Measurements from ENCODE around the gene MSI2.

Gene MSI2

DNA sequence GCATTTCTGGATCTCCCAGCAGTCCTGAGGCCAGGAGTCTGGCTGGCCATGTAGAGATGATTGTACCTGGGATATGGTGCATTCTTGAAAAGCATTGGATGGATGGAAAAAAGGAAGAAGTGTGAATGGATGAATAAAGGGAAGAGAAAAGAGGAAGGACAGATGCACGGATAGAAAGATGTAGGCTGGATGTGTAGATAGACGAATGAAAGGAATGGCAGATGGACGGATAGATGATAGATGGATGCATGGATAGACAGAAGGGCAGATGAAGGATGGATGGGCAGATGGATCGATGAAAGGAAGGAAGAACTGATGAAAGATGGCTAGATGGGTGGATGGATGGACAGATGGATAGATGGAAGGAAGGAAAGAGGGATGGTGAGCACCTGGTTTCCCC, 210.9 kb downstream of the MSI2 start:
- DNase-seq = no peak

GRCh38 chr17:57467801-57468200, 211.5 kb downstream of the MSI2 start:
- no peak for DNase-seq

DNA sequence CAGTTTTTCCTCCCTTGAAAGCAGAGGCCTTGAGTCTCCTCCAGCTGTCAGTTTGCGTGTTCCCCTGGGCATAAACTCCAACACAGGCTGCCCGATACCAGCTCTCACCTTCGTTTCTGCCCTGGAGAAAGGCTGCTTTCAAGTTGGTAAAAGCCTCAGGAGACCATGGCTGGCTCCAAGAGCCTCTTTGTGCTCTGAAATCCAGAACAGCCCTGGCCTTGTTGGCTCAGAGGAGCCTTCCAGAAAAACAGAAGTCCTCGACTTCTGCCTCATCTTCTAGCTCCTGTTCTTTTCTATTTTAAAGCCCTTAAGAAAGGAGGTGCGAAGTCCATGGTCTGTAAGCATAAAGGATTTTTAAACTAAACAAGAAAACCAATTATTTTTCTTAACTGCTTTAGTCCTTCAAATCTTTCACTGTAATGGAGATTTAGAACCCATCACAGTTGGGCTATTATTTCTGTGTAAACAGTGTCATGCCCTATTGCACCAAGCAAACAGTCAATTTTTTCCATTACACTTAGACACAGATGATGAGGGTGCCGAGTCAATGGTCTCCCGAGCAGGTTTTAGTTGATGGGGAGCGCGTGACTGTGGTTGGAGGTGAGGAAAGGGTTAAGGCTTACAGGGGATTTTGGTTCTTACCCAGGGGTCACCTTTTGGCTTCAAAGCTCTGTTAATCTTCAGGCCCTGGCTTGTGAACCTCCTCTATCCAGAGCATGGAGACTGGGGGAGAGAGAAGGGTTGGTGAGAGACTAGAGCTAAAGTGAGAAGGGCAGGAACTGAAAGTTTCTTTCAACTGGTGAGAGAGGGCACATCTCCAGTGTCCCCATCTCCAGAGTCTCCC, 212.8 kb downstream of the MSI2 start:
- DNase-seq = no peak

GRCh38 chr17:57470906-57471305, 214.6 kb downstream of the MSI2 start:
- DNase-seq = no peak

GRCh38 chr17:57471868-57472368, 215.6 kb downstream of the MSI2 start:
- no peak for DNase-seq

- DNase-seq = no peak
Observed at GRCh38 chr17:57475796-57476195, 219.5 kb downstream of the MSI2 start.

DNA sequence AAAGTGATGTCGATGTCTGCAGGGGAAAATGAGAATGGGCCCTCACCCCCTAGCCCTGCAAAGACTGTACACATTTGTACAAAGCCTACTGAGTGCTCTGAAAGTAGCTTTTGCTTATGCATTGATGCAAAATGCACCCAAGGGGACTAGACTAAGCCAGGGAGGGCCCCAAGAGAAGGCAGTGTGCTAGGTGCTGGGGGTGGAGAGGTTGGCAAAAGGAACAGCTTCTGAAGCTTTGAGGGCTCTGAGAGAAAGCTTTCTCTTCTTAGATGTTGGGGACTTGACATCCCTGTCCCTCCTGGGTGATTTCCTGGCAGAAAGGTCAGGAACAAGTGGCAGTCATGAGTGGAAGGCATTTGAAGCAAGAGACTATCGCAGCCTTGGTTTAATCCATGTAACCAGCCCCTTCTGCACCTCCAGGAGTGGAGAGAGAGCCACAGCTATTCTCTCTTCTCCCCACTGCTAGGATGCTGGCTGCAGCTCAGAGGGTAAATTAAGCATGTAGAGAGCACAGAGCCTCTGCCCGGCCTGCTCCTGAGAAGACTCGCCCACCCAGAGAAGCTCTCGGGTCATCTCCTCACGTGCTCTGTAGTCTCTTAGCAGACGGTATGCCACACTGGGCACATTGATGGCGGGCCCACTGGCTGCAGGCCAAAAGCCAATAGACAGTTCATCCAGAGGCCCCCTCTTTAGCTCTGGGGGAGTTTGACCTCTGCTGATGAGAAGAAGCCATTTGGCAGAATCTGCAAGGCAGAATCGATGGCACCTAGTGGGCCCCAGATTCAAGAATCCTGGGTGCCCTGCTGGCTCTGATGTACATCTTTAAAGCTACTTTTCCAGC, 221.4 kb downstream of the MSI2 start:
- DNase-seq = no peak

GRCh38 chr17:57478478-57479250, 222.3 kb downstream of the MSI2 start:
- no peak for DNase-seq

- DNase-seq = no peak
Observed at GRCh38 chr17:57480438-57481196, 224.3 kb downstream of the MSI2 start.

- no peak for DNase-seq
Observed at GRCh38 chr17:57481910-57482391, 225.6 kb downstream of the MSI2 start.

DNA sequence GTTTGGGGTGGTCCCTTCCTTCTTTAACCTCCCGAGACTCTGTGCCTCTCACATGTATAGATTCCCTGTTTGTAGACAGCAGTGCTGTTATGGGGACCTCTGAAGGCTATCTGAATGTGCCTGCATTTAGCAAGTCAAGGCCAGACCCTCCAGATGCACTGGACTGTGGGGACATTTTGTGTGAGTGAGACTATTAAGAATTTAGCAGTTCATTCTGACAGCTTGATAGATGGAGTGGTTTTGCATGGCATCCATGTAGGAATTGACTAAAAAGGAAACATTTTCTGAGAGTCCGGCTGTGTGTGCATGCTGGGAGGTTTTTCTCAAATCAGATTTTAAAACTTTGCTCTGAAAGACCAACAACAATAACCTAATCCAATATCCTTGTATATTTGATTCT, 226.3 kb downstream of the MSI2 start:
- no peak for DNase-seq

- DNase-seq = no peak
Observed at GRCh38 chr17:57484081-57484666, 227.9 kb downstream of the MSI2 start.

DNA sequence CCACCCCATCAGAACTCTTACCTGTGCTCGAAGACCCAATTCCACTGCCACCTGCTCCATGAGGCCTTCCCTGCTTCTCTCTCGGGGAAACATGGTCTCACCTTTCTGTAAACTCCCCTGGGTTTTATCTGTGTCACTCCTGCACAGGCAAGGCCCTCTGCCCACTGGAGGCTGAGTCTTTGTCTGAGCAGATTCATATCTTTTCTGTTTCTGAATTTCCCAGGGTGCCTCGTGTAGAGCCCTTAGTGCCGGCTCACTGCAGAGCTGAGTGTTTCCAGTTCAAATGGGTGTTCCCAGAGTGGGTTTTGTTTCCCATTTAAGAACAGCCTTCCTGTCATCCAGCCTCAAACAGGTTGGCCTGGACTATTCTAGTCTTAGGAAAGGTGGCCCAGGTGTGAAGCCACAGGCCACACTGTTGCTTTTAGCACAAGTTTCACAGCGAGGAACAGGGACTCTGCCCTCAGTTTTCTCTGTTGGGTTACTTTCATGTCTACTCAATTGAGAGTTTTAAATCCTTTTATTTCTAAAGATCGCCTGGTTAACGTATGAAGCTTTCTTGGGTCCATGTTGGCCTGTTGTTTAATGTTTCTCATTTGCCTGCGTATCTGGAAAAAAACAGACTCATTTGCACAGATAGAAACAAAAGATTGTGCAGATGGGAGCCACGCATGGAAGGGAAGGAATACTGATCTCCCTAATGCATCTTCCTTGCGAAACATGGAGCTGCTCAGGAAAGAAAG, 228.7 kb downstream of the MSI2 start:
- no peak for DNase-seq

GRCh38 chr17:57485566-57485865, 229.2 kb downstream of the MSI2 start:
- DNase-seq = no peak

GRCh38 chr17:57485916-57486881, 229.9 kb downstream of the MSI2 start:
- no peak for DNase-seq

GRCh38 chr17:57486882-57487301, 230.6 kb downstream of the MSI2 start:
- DNase-seq = peak; percentile 61

DNA sequence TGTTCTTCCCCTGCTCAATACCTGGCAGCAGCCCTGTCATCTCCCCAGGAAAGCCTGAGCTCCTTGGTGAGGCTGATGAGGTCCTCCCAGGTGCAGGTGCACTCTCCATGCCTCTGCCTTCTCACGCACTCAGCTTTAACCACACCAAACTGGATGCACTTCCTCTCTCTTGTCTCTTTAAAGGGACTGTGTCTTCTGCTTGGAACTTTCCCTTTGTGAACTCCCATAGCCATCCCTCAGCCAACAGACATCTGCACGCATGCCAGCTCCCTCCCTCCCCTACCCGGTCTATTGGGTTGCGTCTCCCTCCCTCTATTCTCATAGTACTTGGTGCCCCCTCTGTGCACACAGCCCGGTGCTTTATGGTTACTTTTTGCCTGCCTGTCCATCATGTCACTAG, 231.2 kb downstream of the MSI2 start:
- no peak for DNase-seq

DNA sequence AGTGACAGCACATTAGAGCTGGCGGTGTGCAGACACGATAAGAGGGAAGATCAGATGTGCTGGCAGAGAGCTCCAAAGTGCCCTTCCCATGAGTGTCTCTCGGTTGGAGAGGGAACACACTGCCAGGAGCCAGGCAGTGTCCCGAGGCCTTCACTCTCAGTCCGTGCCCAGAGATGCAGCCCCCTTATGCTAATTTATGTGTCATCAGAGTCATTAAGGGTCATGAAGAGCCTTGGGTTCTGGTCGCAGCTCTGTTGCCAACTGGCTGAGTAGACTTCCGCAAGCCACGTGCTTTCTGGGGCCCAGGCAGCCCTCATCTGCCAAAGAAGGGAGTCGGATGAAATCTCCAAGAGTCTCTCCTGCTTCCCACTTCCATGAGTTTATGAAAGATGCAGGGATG, 232.5 kb downstream of the MSI2 start:
- no peak for DNase-seq

- DNase-seq = no peak
Observed at GRCh38 chr17:57489321-57489720, 233.0 kb downstream of the MSI2 start.

All from inflammatory macrophage treated with lipopolysaccharide for 4 hours (primary cell).